Karpas-422 (cell line): ENCODE results near the gene TRIM5. TPM values are rescaled to one million over a fixed set of nuclear protein-coding genes. Genes with fewer than 3 reads are reported as not detected.
A peak's percentile ranks its signal among the peaks of the same experiment; 100 is the strongest.
"Not testable (repeated sequence)": the region's sequence is repeated elsewhere in the genome, so short reads cannot be mapped to it uniquely, and the experiment has no call there.

ENCODE experiments used
- DNase-seq: peaks from one replicate; pipeline ENCODE4 v3.0.0-alpha.2; 2015
- H2AFZ ChIP-seq: fragments of 200-600 bp; sonication (generic); 2 replicates; pipeline ENCODE4 v1.6.1; 2014; ENCODE audit warnings: antibody characterized with exemption, low read length, mixed read lengths
- H3K27ac ChIP-seq: fragments of 200-600 bp; sonication (generic); 2 replicates; pipeline ENCODE4 v1.5.1; 2014; ENCODE audit warnings: mild to moderate bottlenecking, low read length, moderate library complexity
- H3K27me3 ChIP-seq: fragments of 200-600 bp; sonication (generic); 2 replicates; pipeline ENCODE4 v1.6.1; 2014; ENCODE audit warnings: low read length, mixed read lengths
- H3K36me3 ChIP-seq: fragments of 200-600 bp; sonication (generic); 2 replicates; pipeline ENCODE4 v1.6.1; 2014; ENCODE audit warnings: low read length, mixed read lengths; ENCODE audit not compliant: insufficient read depth
- H3K4me1 ChIP-seq: fragments of 200-600 bp; sonication (generic); 2 replicates; pipeline ENCODE4 v1.6.1; 2014; ENCODE audit warnings: mild to moderate bottlenecking, low read length, mixed read lengths
- H3K4me2 ChIP-seq: fragments of 200-600 bp; sonication (generic); 2 replicates; pipeline ENCODE4 v1.6.1; 2014; ENCODE audit warnings: low read length, low read depth, mild to moderate bottlenecking; ENCODE audit not compliant: poor library complexity, severe bottlenecking
- H3K4me3 ChIP-seq: fragments of 200-600 bp; sonication (generic); 2 replicates; pipeline ENCODE4 v1.5.1; 2014; ENCODE audit warnings: mild to moderate bottlenecking, antibody characterized with exemption, low read length, mixed read lengths
- H3K79me2 ChIP-seq: fragments of 200-600 bp; sonication (generic); 2 replicates; pipeline ENCODE4 v1.6.1; 2014; ENCODE audit warnings: mild to moderate bottlenecking, low read length, mixed read lengths
- H3K9ac ChIP-seq: fragments of 200-600 bp; sonication (generic); 2 replicates; pipeline ENCODE4 v1.6.0; 2014; ENCODE audit warnings: low read length
- H3K9me2 ChIP-seq: fragments of 200-600 bp; sonication (generic), shearing (Covaris generic); replicated peaks from 2 replicates; pipeline ENCODE4 v1.6.0; 2014; ENCODE audit warnings: mild to moderate bottlenecking, low read length, moderate library complexity; ENCODE audit not compliant: insufficient read depth
- H3K9me3 ChIP-seq: fragments of 300-700, 200-600 bp; sonication (generic); 2 replicates; pipeline ENCODE4 v1.6.1; 2014; ENCODE audit warnings: low read length, mixed read lengths
- H4K20me1 ChIP-seq: fragments of 200-600 bp; sonication (generic); 2 replicates; pipeline ENCODE4 v1.6.1; 2014; ENCODE audit warnings: mild to moderate bottlenecking, antibody characterized with exemption, low read length, low read depth; ENCODE audit not compliant: insufficient read depth
- total RNA-seq: library from RNA; depleted of rRNA; stranded (reverse); fragments of >200 nt; shearing (Covaris generic); gene quantifications from 2 replicates; pipeline ENCODE4 v1.2.3, GENCODE V29; 2014; ENCODE audit warnings: low replicate concordance; rRNA removed

The TRIM5 gene, protein sequence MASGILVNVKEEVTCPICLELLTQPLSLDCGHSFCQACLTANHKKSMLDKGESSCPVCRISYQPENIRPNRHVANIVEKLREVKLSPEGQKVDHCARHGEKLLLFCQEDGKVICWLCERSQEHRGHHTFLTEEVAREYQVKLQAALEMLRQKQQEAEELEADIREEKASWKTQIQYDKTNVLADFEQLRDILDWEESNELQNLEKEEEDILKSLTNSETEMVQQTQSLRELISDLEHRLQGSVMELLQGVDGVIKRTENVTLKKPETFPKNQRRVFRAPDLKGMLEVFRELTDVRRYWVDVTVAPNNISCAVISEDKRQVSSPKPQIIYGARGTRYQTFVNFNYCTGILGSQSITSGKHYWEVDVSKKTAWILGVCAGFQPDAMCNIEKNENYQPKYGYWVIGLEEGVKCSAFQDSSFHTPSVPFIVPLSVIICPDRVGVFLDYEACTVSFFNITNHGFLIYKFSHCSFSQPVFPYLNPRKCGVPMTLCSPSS
- total RNA-seq, result 26.1 and 31.4 TPM in 2 replicates

DNA sequence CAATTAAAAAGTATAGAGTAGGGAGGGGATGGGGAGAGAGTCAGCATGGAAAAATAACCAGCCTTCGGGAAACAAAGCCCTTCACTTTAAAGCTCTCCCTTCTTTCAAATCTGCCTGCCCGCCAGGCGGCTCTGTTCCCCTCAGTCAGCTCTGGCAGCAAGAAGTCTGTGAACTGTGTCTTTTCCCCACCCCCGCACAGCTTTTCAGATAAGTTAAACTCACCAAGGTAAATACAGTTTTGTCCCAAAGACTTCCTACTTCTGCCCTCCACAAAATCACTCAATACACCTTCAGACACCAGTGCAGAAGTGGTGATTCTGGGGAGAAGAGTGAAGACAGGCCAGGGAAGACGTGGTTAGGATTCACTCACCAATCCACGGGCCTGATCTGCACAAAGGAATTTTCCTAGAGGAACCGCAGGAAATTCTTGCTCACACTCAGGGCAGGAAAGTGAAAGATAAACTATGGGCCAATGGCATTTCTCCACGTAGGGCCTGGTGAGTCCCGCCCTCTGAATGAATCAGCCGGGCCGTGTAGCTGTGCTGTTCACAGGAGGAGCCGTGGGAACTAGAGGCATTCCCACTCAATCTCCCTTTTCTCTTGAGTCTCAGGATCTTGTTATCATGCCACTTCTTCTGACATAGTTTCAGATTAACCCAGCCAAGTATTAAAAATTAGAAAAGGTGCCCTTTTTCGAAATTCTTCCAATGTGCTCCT, at the start of gene TRIM5:
Gene TRIM5, minus strand, starts transcription at position 429 of the 717 bp plus-strand sequence. CDS start 4,897 bp downstream, outside the sequence.
- Histone ChIP-seq H3K79me2 (peaks cover 20% of the 10 kb centered on the region), H3K27ac (peak within 1 kb of the TSS; percentile 72)

DNA sequence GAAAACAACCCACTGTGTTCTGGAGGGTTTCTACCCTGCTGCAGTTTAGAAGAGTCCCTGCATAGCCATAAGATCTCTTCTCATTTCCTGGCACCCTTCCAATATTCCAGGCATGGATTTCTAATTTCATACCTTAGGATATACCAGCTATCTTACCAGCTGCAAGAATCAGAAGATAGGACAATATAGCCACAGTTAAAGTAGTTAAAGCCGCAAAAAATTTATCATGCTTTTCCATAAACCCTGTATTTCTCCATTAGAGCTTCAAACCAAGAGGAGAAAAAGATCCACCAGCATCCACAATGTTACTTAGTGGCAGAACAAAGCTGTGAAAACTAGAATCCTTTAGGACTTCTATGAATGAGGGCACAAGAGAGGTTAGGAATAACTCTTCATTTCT, 42.8 kb upstream of the TRIM5 start:
- Histone ChIP-seq H3K27ac (no peak overlapping the region), H3K9ac (no peak overlapping the region), H3K79me2 (no peaks in the 10 kb centered on the region), H3K36me3 (no peaks in the 10 kb centered on the region), H3K4me1 (no peaks in the 10 kb centered on the region), H3K9me2 (no peaks in the 10 kb centered on the region), H4K20me1 (no peaks in the 10 kb centered on the region), H3K9me3 (no peaks in the 10 kb centered on the region), H3K4me3 (no peak overlapping the region), H3K4me2 (no peak overlapping the region), H3K27me3 (no peaks in the 10 kb centered on the region), H2AFZ (no peak overlapping the region)
- DNase-seq, result no peak

More for the DNA sequence above, at the start of gene TRIM5:
- Histone ChIP-seq H3K36me3 (no peaks in the 10 kb centered on the region), H4K20me1 (no peaks in the 10 kb centered on the region), H2AFZ (peak within 1 kb of the TSS; percentile 88), H3K9me2 (no peaks in the 10 kb centered on the region), H3K27me3 (no peaks in the 10 kb centered on the region), H3K9me3 (no peaks in the 10 kb centered on the region), H3K4me2 (peak within 1 kb of the TSS; percentile 91), H3K9ac (peak within 1 kb of the TSS; percentile 74), H3K4me1 (peaks cover 19% of the 10 kb centered on the region), H3K4me3 (peak within 1 kb of the TSS; percentile 74)
- peak; percentile 89 for DNase-seq

DNA sequence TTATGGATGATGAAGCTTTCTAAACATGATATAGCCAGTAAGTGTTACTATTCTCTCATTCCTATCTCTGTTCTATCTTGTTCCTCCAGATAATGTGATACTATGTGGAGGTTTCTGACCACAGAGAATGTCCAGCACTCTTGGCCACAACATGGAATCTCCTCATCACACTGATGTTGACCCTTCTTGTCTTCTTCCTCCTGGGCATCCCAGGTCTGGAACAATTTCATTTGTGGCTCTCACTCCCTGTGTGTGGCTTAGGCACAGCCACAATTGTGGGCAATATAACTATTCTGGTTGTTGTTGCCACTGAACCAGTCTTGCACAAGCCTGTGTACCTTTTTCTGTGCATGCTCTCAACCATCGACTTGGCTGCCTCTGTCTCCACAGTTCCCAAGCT, 41.5 kb upstream of the TRIM5 start:
- no peak for DNase-seq
- Histone ChIP-seq H3K4me1 (no peaks in the 10 kb centered on the region), H3K27ac (no peak overlapping the region), H3K9ac (no peak overlapping the region), H3K79me2 (no peaks in the 10 kb centered on the region), H4K20me1 (no peaks in the 10 kb centered on the region), H3K9me3 (no peaks in the 10 kb centered on the region), H3K9me2 (no peaks in the 10 kb centered on the region), H3K4me2 (no peak overlapping the region), H3K4me3 (no peak overlapping the region), H2AFZ (no peak overlapping the region), H3K36me3 (no peaks in the 10 kb centered on the region), H3K27me3 (no peaks in the 10 kb centered on the region)

DNA sequence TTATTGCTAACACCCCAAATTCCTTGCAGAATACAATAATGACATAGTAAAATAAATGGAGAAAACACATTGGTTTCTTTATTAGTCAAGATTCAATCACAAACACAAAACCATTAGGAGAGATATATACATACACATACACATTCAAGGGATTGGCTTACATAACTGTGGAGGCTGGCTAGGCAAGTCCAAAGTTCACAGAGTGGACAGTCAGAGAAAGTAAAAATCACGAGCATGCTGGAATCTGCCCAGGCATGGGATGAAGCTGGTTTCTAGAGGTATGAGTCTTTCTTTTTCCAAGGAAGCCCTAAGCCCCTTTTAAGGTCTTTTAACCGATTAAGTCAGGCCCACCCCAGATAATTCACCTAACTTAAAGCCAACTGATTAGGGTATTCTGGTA, 37.7 kb upstream of the TRIM5 start:
- Histone ChIP-seq H3K9ac (no peak overlapping the region), H3K4me3 (no peak overlapping the region), H3K4me1 (no peaks in the 10 kb centered on the region), H3K4me2 (no peak overlapping the region), H2AFZ (no peak overlapping the region), H4K20me1 (no peaks in the 10 kb centered on the region), H3K27me3 (no peaks in the 10 kb centered on the region), H3K27ac (no peak overlapping the region), H3K9me2 (no peaks in the 10 kb centered on the region), H3K79me2 (no peaks in the 10 kb centered on the region), H3K36me3 (no peaks in the 10 kb centered on the region), H3K9me3 (no peaks in the 10 kb centered on the region)
- DNase-seq, result no peak

DNA sequence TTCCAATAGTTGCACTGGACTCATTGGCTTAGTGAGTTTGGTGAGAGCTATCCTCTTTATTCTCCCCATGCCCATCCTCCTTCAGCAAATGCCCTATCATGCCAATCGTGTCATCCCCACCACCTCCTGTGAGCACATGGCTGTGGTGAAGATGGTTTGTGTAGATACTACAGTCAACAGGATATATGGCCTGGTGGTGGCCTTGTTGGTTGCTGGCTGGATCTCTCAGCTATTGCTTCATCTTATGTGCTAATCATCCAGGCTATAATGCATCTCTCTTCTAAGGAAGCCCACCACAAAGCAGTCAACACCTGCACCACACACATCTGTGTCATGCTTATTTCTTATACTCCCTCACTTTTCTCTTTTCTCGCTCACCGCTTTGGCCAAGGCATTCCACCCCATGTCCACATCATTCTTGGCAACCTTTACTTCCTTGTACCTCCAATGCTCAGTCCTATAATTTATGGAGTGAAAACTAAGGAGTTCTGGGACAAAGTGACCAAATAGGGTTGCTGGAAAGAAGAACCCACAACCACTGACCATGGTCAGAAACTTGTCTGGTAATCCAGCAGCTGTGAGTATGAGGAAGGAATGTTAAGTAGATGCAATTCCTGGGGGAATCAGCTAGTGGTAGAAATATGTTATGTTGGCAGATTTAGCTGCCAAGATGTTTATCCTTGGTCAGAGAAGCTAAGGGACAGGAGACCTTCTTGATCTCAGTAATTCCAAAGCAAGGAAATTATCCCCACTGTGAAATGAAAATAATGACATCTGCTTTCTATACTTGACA, 35.0 kb upstream of the TRIM5 start:
- Histone ChIP-seq H3K9me3 (no peaks in the 10 kb centered on the region), H3K4me2 (no peak overlapping the region), H3K4me1 (no peaks in the 10 kb centered on the region), H4K20me1 (no peaks in the 10 kb centered on the region), H3K9ac (no peak overlapping the region), H3K79me2 (no peaks in the 10 kb centered on the region), H3K36me3 (no peaks in the 10 kb centered on the region), H2AFZ (no peak overlapping the region), H3K27ac (no peak overlapping the region), H3K4me3 (no peak overlapping the region), H3K9me2 (no peaks in the 10 kb centered on the region), H3K27me3 (no peaks in the 10 kb centered on the region)
- peak; percentile 32 for DNase-seq

DNA sequence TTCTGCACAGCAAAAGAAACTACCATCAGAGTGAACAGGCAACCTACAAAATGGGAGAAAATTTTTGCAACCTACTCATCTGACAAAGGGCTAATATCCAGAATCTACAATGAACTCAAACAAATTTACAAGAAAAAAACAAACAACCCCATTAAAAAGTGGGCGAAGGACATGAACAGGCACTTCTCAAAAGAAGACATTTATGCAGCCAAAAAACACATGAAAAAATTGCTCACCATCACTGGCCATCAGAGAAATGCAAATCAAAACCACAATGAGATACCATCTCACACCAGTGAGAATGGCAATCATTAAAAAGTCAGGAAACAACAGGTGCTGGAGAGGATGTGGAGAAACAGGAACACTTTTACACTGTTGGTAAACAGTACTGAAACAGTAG, 31.6 kb upstream of the TRIM5 start:
- DNase-seq, H3K4me2 ChIP-seq, H3K79me2 ChIP-seq, H3K36me3 ChIP-seq, H4K20me1 ChIP-seq, H3K4me1 ChIP-seq, H2AFZ ChIP-seq, H3K9me3 ChIP-seq, H3K4me3 ChIP-seq, H3K9me2 ChIP-seq, H3K9ac ChIP-seq, H3K27ac ChIP-seq, H3K27me3 ChIP-seq: not testable (repeated sequence)

DNA sequence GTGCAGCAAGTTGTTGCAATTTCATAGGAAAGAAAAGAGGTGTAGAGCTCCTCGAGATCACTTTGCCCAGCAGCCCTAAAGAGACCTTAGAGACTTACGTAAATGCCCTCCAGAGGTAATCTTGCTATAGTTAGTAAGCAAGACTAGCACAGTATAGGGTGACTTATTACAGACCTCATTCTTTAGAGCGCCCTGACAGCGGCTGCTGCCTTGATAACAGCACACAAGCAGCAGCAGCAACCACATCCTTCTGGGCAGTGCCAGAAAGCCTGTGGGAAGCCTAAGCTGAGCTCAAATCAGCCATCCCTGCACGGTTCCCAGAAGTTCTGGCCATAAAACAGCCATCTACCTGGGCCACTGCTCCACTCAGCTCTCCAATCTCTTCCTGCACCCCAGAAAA, 28.8 kb upstream of the TRIM5 start:
- H3K9me2 ChIP-seq, result no peaks in the 10 kb centered on the region
- H3K9ac ChIP-seq, result no peak overlapping the region
- H3K36me3 ChIP-seq, result peaks cover 9% of the 10 kb centered on the region; the same call in 1 of the 2 replicates
- no peak overlapping the region for H3K4me3 ChIP-seq
- H3K4me2 ChIP-seq, result no peak overlapping the region
- H2AFZ ChIP-seq, result no peak overlapping the region
- H3K9me3 ChIP-seq, result no peaks in the 10 kb centered on the region
- no peaks in the 10 kb centered on the region for H3K27me3 ChIP-seq
- no peak for DNase-seq
- no peaks in the 10 kb centered on the region for H3K79me2 ChIP-seq
- H3K4me1 ChIP-seq, result no peaks in the 10 kb centered on the region
- no peaks in the 10 kb centered on the region for H4K20me1 ChIP-seq
- H3K27ac ChIP-seq, result no peak overlapping the region

DNA sequence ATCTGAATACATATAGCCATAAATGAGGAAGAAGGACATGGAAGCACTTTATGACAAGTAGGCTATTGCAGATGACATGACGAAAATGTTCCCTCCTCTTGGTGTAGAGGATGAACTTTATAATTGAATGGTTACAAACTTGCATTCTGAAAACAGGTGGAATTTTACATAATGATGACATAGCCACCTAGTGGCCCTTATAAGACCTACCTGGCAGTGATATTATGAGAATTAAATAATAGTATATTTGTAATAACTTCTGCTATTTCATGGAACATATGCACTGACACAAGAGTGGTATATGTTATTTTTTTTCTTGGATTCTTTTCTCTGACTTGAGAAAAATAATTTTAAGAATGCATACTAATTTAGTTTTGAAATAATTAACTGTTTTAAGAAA, 27.6 kb upstream of the TRIM5 start:
- DNase-seq, result peak; percentile 73
- H3K9ac ChIP-seq, result no peak overlapping the region

More for the DNA sequence above, 27.6 kb upstream of the TRIM5 start:
- H3K9me3 ChIP-seq, result no peaks in the 10 kb centered on the region
- no peak overlapping the region for H3K4me3 ChIP-seq
- no peak overlapping the region for H3K27ac ChIP-seq
- no peaks in the 10 kb centered on the region for H4K20me1 ChIP-seq
- peaks cover 13% of the 10 kb centered on the region; the same call in 1 of the 2 replicates for H3K36me3 ChIP-seq
- H3K4me1 ChIP-seq, result no peaks in the 10 kb centered on the region
- H3K27me3 ChIP-seq, result no peaks in the 10 kb centered on the region
- no peak overlapping the region for H2AFZ ChIP-seq
- H3K9me2 ChIP-seq, result no peaks in the 10 kb centered on the region
- no peak overlapping the region for H3K4me2 ChIP-seq
- H3K79me2 ChIP-seq, result no peaks in the 10 kb centered on the region
